Mucosa of descending colon (tissue), 3 donors: ENCODE data around the gene AHRR. TPM values are rescaled to one million over a fixed set of nuclear protein-coding genes. Genes with fewer than 3 reads are reported as not detected.

Experiments
- ATAC-seq: fragments of 200-7000 bp; cut with Tn5 transposase; one replicate; pipeline ENCODE4 v1.9.1; 2020; ENCODE audit warnings: mild to moderate bottlenecking, moderate library complexity
- DNase-seq, 3 donors: peaks; one replicate each; pipeline ENCODE4 v3.0.0-alpha.2; 2020
- H3K36me3 ChIP-seq: fragments of 200-600 bp; one replicate; pipeline ENCODE4 v1.8.0; 2021; ENCODE audit warnings: low read depth, mild to moderate bottlenecking
- H3K4me1 ChIP-seq: fragments of 200-600 bp; one replicate; pipeline ENCODE4 v1.8.0; 2021; ENCODE audit warnings: low read depth, mild to moderate bottlenecking
- H3K4me3 ChIP-seq: fragments of 200-600 bp; one replicate; pipeline ENCODE4 v1.8.0; 2021; ENCODE audit warnings: mild to moderate bottlenecking
- H3K9me3 ChIP-seq: fragments of 200-600 bp; one replicate; pipeline ENCODE4 v1.8.0; 2021; ENCODE audit warnings: mild to moderate bottlenecking
- CTCF ChIP-seq: fragments of 200-600 bp; IDR thresholded peaks from one replicate; pipeline ENCODE4 v1.8.0; 2022; ENCODE audit warnings: antibody characterized with exemption, mild to moderate bottlenecking
- intact Hi-C, 2 donors: fragments of 100-400 bp; cut with DNase I in 1 of 2; cut with micrococcal nuclease in 1 of 2; formaldehyde crosslinking; loops; one replicate each; pipeline versions ENCODE4 v1.11.0 to v1.11.1; 2022; cut with DNase I, micrococcal nuclease
- total RNA-seq, 3 donors: library from RNA; stranded (reverse); fragmentation: NEBNext Ultra II Directional in 2 of 3; extraction: Animal tissue kit (Norgen Biotek cat#: 25700) in 2 of 3; gene quantifications; one replicate each; pipeline versions ENCODE4 v1.2.1 to v1.2.4, GENCODE V29; 2021 to 2023
- donor health status: DM: no; HTN: no; CAD: no; lungs with moderate emphysema.
- donor health status: DM: no; HTN: no; CAD: no.
- donor health status: DM: no; HTN: yes; CAD: no.

The AHRR gene
- total RNA-seq, 3 donors from 2014 or later: 2.0 to 3.2 (median 2.3) TPM

GRCh38 chr5:375921-376798, 54.6 kb downstream of the AHRR start:
- intact Hi-C loops: loop anchor here in 1 of 2 donors (10.0 kb wide), 1 partner anchor 1149 kb away; the partner anchor contains the start of gene LPCAT1
- no peak for TF ChIP-seq CTCF
- Histone ChIP-seq H3K4me3 (no peak overlapping the region), H3K9me3 (no peaks in the 10 kb centered on the region), H3K4me1 (peaks cover 5% of the 10 kb centered on the region), H3K36me3 (no peaks in the 10 kb centered on the region)
- no peak for ATAC-seq
- peak in 2 of 3 donors; percentile 1 to 20 for DNase-seq

GRCh38 chr5:376799-377325, 55.3 kb downstream of the AHRR start:
- peaks cover 2% of the 10 kb centered on the region for H3K4me1 ChIP-seq
- DNase-seq (peak in 1 of 3 donors; percentile 14), ATAC-seq (no peak)
- TF ChIP-seq CTCF: no peak
- intact Hi-C loops: loop anchor here in 1 of 2 donors (10.0 kb wide), 1 partner anchor 1148 kb away; the partner anchor contains the start of gene LPCAT1
- H3K4me3 ChIP-seq: no peak overlapping the region
- H3K36me3 ChIP-seq: no peaks in the 10 kb centered on the region
- H3K9me3 ChIP-seq: no peaks in the 10 kb centered on the region

- DNase-seq: peak; percentile 1 to 17 (median 16)
- Histone ChIP-seq H3K4me1 (no peaks in the 10 kb centered on the region), H3K36me3 (no peaks in the 10 kb centered on the region), H3K4me3 (no peak overlapping the region), H3K9me3 (no peaks in the 10 kb centered on the region)
- TF ChIP-seq CTCF: no peak
- no peak for ATAC-seq
- intact Hi-C loops: loop anchor here in 1 of 2 donors (10.0 kb wide), 1 partner anchor 1147 kb away; the partner anchor contains the start of gene LPCAT1
Measured at GRCh38 chr5:377326-377981, 55.9 kb downstream of the AHRR start.

- ATAC-seq (peak; percentile 42), DNase-seq (peak in 2 of 3 donors; percentile 1 to 20)
- intact Hi-C loops: loop anchor here in 1 of 2 donors (10.0 kb wide), 1 partner anchor 1146 kb away; the partner anchor contains the start of gene LPCAT1
- no peak for TF ChIP-seq CTCF
- Histone ChIP-seq H3K4me1 (no peaks in the 10 kb centered on the region), H3K9me3 (no peaks in the 10 kb centered on the region), H3K4me3 (no peak overlapping the region), H3K36me3 (no peaks in the 10 kb centered on the region)
Measured at GRCh38 chr5:378301-378891, 56.9 kb downstream of the AHRR start.
